ENCODE data around the gene CALML4.

GRCh38 chr15:68188647-68189046, 16.5 kb downstream of the CALML4 start:
- TF ChIP-seq POLR2A (IDR thresholded peaks at IDR 0.05): no peak
- TF ChIP-seq CTCF (IDR thresholded peaks at IDR 0.05): no peak

All from Peyer's patch (tissue), 4 donors.